Endothelial cell of umbilical vein (primary cell): ENCODE measurements around the gene MCTP1. TPM values are rescaled to one million over a fixed set of nuclear protein-coding genes. Genes with fewer than 3 reads are reported as not detected.

Experiments
- BruUV-seq: library from RNA; stranded (reverse); fragments of 400-500 nt; replicated peaks from 2 replicates; lab custom pipeline; 2021; lab: Mats Ljungman, UMichigan
- CTCF ChIA-PET: fragments of 300-600, 350-600 bp; sonication (Branson Sonifier 250); formaldehyde crosslinking; loops from one replicate; lab custom pipeline; 2021; ENCODE audit warnings: antibody characterized with exemption, inconsistent platforms; lab: Charles Lee
- POLR2A ChIA-PET: fragments of 300-600, 350-600 bp; sonication (Branson Sonifier 250); formaldehyde crosslinking; loops from one replicate; lab custom pipeline; 2021; ENCODE audit warnings: antibody characterized with exemption, inconsistent platforms; lab: Charles Lee
- DNase-seq: peaks from one replicate; pipeline ENCODE4 v3.0.0-alpha.2; 2011; ENCODE audit warnings: low read depth, low spot score
- FAIRE-seq: peaks from 2 replicates; lab custom pipeline; 2011; peaks lifted over from hg19 to GRCh38; lab: Jason Lieb, UNC
- H2AFZ ChIP-seq: 2 replicates; pipeline ENCODE4 v1.6.0; 2012; ENCODE audit warnings: low read depth, low read length, control low read depth, inconsistent platforms
- H3K27ac ChIP-seq: 2 replicates; pipeline ENCODE4 v1.5.1; 2011; ENCODE audit warnings: low read depth, mild to moderate bottlenecking, control low read depth, low read length, moderate library complexity; ENCODE audit not compliant: insufficient read depth
- H3K27me3 ChIP-seq, 2 experiments: 2 replicates each; pipeline versions ENCODE4 v1.6.0 to v1.6.1; 2011; ENCODE audit warnings: low read length in 2 of 2, mixed read lengths in 1 of 2; ENCODE audit not compliant: control insufficient read depth in 2 of 2, insufficient read depth in 2 of 2
- H3K36me3 ChIP-seq, 2 experiments: 2 replicates in 1 of 2; 3 replicates in 1 of 2; pipeline ENCODE4 v1.5.1; 2011; ENCODE audit warnings: low read length in 2 of 2, mild to moderate bottlenecking in 1 of 2, moderate library complexity in 1 of 2; ENCODE audit not compliant: control insufficient read depth in 2 of 2, insufficient read depth in 2 of 2; ENCODE audit errors: extremely low read depth in 1 of 2
- H3K4me1 ChIP-seq: 3 replicates; pipeline ENCODE4 v1.5.1; 2011; ENCODE audit warnings: mild to moderate bottlenecking, low read length; ENCODE audit not compliant: control insufficient read depth, insufficient read depth; ENCODE audit errors: extremely low read depth
- H3K4me2 ChIP-seq: 2 replicates; pipeline ENCODE4 v1.6.1; 2011; ENCODE audit warnings: low read length, control low read depth, mixed read lengths; ENCODE audit not compliant: insufficient read depth
- H3K4me3 ChIP-seq, 3 experiments: fragments of 200-600 bp in 1 of 3; sonication (generic), shearing (Covaris generic) in 1 of 3; replicated peaks in 1 of 3; 2 replicates each; pipeline ENCODE4 v1.5.1; 2011 to 2016; ENCODE audit warnings: control low read depth in 3 of 3, low read length in 3 of 3, mild to moderate bottlenecking in 2 of 3, inconsistent platforms in 1 of 3, low read depth in 1 of 3, moderate library complexity in 1 of 3; ENCODE audit not compliant: insufficient read depth in 1 of 3
- H3K79me2 ChIP-seq: 2 replicates; pipeline ENCODE4 v1.6.0; 2012; ENCODE audit warnings: low read length, inconsistent platforms; ENCODE audit not compliant: control insufficient read depth, insufficient read depth
- H3K9ac ChIP-seq: replicated peaks from 2 replicates; pipeline ENCODE3; 2011; ENCODE audit warnings: low read length, control low read depth; ENCODE audit not compliant: insufficient read depth; ENCODE audit errors: extremely low read depth
- H3K9me1 ChIP-seq: replicated peaks from 3 replicates; pipeline ENCODE4 v1.6.0; 2011; ENCODE audit warnings: mild to moderate bottlenecking, low read length; ENCODE audit not compliant: control insufficient read depth, insufficient read depth; ENCODE audit errors: extremely low read depth
- H3K9me3 ChIP-seq: replicated peaks from 2 replicates; pipeline ENCODE4 v1.5.1; 2012; ENCODE audit warnings: low read length, inconsistent platforms; ENCODE audit not compliant: control insufficient read depth, insufficient read depth
- H4K20me1 ChIP-seq: replicated peaks from 2 replicates; pipeline ENCODE3; 2011; ENCODE audit warnings: mild to moderate bottlenecking, low read length; ENCODE audit not compliant: control insufficient read depth, insufficient read depth; ENCODE audit errors: extremely low read depth
- EZH2 ChIP-seq: IDR thresholded peaks from 2 replicates; pipeline ENCODE4 v1.6.1; 2012; ENCODE audit warnings: borderline replicate concordance, low read depth, mild to moderate bottlenecking, moderate library complexity, low read length, inconsistent platforms; ENCODE audit not compliant: severe bottlenecking
- FOS ChIP-seq: IDR thresholded peaks from 2 replicates; pipeline ENCODE4 v1.6.1; 2011; ENCODE audit warnings: mild to moderate bottlenecking, low read length, moderate library complexity, borderline replicate concordance; ENCODE audit not compliant: insufficient read depth
- GATA2 ChIP-seq: IDR thresholded peaks from 2 replicates; pipeline ENCODE4 v1.7.0; 2011; ENCODE audit warnings: low read depth, mild to moderate bottlenecking, moderate library complexity, mixed read lengths, low read length; ENCODE audit not compliant: insufficient read length, insufficient read depth
- JUN ChIP-seq: IDR thresholded peaks from 2 replicates; pipeline ENCODE4 v1.6.1; 2011; ENCODE audit warnings: borderline replicate concordance, low read depth; ENCODE audit not compliant: insufficient read length, insufficient read depth
- MYC ChIP-seq: IDR thresholded peaks from one replicate; pipeline ENCODE4 v1.6.1; 2011; ENCODE audit warnings: mild to moderate bottlenecking, low read depth, low read length
- POLR2A ChIP-seq: IDR thresholded peaks from 2 replicates; pipeline ENCODE4 v1.6.1; 2012; ENCODE audit warnings: low read depth, mild to moderate bottlenecking, control low read depth, low read length
- POLR2AphosphoS5 ChIP-seq: IDR thresholded peaks from 2 replicates; pipeline ENCODE4 v1.6.1; 2012; ENCODE audit warnings: low read depth, mild to moderate bottlenecking, control low read depth, low read length, moderate library complexity; ENCODE audit not compliant: insufficient read depth
- dilution Hi-C: fragments of 300-500 bp; cut with MboI; formaldehyde crosslinking; loops from one replicate; pipeline ENCODE4 v1.15.0; 2019; ENCODE audit warnings: low sequenced_read_pairs; ENCODE audit not compliant: extremely low pct_ligation_motif_present
- intact Hi-C: fragments of 100-400 bp; cut with micrococcal nuclease; formaldehyde crosslinking; loops from one replicate; pipeline ENCODE4 v1.10.0; 2022
- polyA plus RNA-seq, 4 experiments: library from polyadenylated mRNA; depleted of rRNA in 3 of 4; stranded (reverse) in 3 of 4; unstranded in 1 of 4; fragments of >200 nt; gene quantifications; 2 replicates each; pipeline versions ENCODE4 v1.2.1 to v1.2.3, GENCODE V29; 2011 to 2012; ENCODE audit warnings: missing spikeins in 1 of 4
- total RNA-seq: library from RNA; stranded (reverse); gene quantifications from 2 replicates; pipeline ENCODE4 v1.2.3, GENCODE V29; 2021
- TF ChIP-seq, protein P1 (sequence below), 2 donors: IDR thresholded peaks; 1 replicate in 1 of 2; 2 replicates in 1 of 2; pipeline ENCODE4 v1.5.1; 2011; ENCODE audit warnings: low read length in 2 of 2, mild to moderate bottlenecking in 2 of 2, moderate library complexity in 2 of 2, control low read depth in 1 of 2, inconsistent platforms in 1 of 2, low read depth in 1 of 2; ENCODE audit not compliant: insufficient read depth in 1 of 2; ENCODE audit errors: extremely low read depth in 1 of 2
- TF ChIP-seq, protein P2 (sequence below): IDR thresholded peaks from 2 replicates; pipeline ENCODE4 v1.6.1; 2011; ENCODE audit not compliant: insufficient read depth, insufficient read length

Gene MCTP1
- total and polyA plus RNA-seq, 2 donors (not counting 3 experiments of a cell fraction or from before 2014, with no cell fraction given), result 79.3 to 203 TPM

DNA sequence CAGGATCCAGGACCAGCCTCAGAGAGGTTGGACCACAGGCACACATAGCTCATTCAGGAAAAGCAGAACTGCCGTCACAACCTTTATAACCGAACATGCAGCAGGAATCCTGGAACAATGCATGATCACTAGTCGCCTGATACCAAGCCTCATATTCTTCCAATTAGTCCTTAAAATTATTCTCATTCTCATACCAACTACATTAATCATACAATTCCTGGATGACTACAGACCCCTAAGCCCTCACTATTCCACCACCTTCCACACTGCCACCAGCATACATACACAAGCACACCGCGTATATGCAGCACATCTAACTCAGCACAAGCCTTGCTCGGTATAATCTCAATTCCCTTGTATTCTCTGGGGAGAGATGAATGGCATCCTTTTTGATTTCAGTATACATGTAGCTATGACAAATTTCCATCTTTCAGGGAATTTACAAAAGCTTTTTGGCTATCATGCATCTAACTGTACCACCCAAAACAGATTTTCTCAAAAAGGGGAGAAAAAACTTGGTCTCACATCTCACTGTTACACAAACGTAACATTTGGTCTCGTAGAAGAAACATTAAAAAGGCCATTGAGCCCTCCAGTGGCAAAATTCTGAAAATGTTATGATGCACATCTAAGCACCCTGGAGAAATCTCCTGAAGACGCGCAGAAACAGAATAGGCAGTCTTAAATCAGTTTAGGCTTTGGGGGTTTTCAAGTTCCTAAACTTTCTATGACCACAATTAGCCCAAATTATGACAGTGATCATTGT lies 46.2 kb downstream of the MCTP1 start:
- CTCF ChIA-PET, result interaction anchor here (1.0 to 6.0 kb wide), 5 partner anchors 12 to 270 kb away, joined by 3 to 75 read pairs (median 6); no protein-coding TSS in a partner anchor
- H3K4me3 ChIP-seq, result no peak overlapping the region
- TSS peak; percentile 96 for BruUV-seq

More for the DNA sequence above, 46.2 kb downstream of the MCTP1 start:
- Histone ChIP-seq H3K4me1 (peaks cover 32% of the 10 kb centered on the region), H3K27ac (peak overlapping the region; percentile 82), H3K36me3 (no peaks in the 10 kb centered on the region), H4K20me1 (no peaks in the 10 kb centered on the region), H3K27me3 (no peaks in the 10 kb centered on the region), H3K4me2 (peak overlapping the region; percentile 74), H3K9me3 (no peaks in the 10 kb centered on the region), H3K9me1 (no peaks in the 10 kb centered on the region), H2AFZ (peak overlapping the region; percentile 26), H3K79me2 (no peaks in the 10 kb centered on the region), H3K9ac (peak overlapping the region; percentile 68)
- dilution Hi-C loops, result no loop called here
- POLR2A ChIA-PET, result interaction anchor here (1.4 kb wide), 1 partner anchor 22 kb away, joined by 4 read pairs; no protein-coding TSS in a partner anchor
- intact Hi-C loops, result loop anchor here (1.0 to 2.0 kb wide), 5 partner anchors 22 to 269 kb away; no protein-coding TSS in a partner anchor
- TF ChIP-seq FOS (no peak), POLR2A (no peak), GATA2 (no peak), POLR2AphosphoS5 (no peak), MYC (no peak), JUN (peak; percentile 54), EZH2 (no peak)
- TF ChIP-seq, protein P1, sequence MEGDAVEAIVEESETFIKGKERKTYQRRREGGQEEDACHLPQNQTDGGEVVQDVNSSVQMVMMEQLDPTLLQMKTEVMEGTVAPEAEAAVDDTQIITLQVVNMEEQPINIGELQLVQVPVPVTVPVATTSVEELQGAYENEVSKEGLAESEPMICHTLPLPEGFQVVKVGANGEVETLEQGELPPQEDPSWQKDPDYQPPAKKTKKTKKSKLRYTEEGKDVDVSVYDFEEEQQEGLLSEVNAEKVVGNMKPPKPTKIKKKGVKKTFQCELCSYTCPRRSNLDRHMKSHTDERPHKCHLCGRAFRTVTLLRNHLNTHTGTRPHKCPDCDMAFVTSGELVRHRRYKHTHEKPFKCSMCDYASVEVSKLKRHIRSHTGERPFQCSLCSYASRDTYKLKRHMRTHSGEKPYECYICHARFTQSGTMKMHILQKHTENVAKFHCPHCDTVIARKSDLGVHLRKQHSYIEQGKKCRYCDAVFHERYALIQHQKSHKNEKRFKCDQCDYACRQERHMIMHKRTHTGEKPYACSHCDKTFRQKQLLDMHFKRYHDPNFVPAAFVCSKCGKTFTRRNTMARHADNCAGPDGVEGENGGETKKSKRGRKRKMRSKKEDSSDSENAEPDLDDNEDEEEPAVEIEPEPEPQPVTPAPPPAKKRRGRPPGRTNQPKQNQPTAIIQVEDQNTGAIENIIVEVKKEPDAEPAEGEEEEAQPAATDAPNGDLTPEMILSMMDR (IDR thresholded peaks at IDR 0.05; ENCODE audit: extremely low read depth in 1 of 2, insufficient read depth in 1 of 2, low read depth in 1 of 2, low read length in 2 of 2), result peak; percentile 11 to 30
- TF ChIP-seq, protein P2, sequence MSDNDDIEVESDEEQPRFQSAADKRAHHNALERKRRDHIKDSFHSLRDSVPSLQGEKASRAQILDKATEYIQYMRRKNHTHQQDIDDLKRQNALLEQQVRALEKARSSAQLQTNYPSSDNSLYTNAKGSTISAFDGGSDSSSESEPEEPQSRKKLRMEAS, result no peak
- DNase-seq, result peak; percentile 68
- peak; percentile 58 for FAIRE-seq
